ENCODE data around the gene GNG8. TPM values are rescaled to one million over a fixed set of nuclear protein-coding genes. Genes with fewer than 3 reads are reported as not detected.

Gene GNG8
- 21.2 TPM for polyA plus RNA-seq (2012; ENCODE audit: missing spikeins)

DNA sequence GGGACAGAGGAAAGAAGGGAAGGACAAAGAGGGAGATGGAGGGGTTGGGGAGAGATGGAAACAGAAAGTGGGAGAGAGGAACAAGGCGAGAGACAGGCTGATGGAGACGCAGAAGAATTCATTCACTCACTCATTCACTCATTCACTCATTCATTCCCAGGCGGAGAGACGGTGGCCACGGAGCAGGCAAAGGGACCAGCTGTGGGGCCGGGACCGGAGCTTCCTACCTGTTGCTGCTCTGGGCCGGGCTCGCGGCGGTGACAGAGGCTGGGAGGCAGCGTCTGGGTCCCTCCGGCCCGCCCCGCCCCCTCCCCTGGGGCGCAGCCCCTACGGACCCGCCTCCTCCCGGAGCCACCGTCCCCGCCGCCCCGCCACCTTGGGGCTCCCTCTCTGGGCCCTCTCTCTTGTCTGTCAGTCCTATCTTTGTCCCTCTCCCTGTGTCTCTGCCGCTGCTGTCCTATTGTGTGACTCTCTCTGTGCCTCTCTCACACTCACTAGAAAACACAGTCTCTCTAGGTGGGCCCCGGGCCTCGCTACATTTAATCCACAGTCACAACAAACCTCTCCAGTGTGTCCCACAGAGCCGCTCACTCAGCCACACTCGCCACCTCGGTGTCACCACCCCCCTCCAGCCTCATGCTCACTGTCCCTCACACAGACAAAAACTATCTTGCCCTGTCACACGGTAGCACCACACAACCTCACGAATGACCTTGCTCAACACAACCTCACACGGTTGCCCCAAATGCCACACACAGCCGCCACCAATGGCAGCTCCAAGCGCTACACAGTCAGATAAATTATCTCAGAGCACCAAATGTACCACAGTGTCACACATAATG, at the start of gene GNG8:
GNG8 (minus strand) TSS at position 283 of the 842 bp plus-strand sequence. CDS start 1,520 bp downstream, outside the sequence.
- no peak for TF ChIP-seq POLR2AphosphoS5 (IDR thresholded peaks at IDR 0.05; ENCODE audit: low read depth, low read length)
- DNase-seq (ENCODE audit: insufficient read length), result no peak
- peak; percentile 40 for FAIRE-seq

DNA sequence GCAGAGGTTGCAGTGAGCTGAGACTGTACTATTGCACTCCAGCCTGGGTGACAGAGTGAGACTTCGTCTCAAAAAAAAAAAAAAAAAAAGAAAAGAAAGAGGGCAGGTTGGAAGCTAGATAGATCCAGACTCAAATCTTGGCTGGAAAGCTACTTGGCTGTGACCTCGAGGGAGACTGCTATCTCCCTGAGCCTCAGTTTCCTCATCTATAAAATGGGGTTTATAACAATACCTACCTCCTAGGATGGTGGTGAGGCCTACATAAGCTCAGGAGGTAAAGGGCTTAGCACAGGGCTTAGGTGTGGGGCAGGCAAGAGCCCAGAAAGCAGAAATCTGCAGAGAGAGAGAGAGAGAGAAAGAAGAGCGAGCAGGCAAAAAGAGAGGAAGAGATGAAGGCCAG, 49.2 kb upstream of the GNG8 start:
- no peak for FAIRE-seq
- no peak for TF ChIP-seq POLR2A (IDR thresholded peaks at IDR 0.05; ENCODE audit: low read depth, low read length)
- TF ChIP-seq POLR2AphosphoS5 (IDR thresholded peaks at IDR 0.05; ENCODE audit: low read depth, low read length), result no peak
- TF ChIP-seq TAF1 (IDR thresholded peaks at IDR 0.05; ENCODE audit: borderline replicate concordance, low read depth, low read length), result no peak
- DNase-seq (ENCODE audit: insufficient read length), result no peak

DNA sequence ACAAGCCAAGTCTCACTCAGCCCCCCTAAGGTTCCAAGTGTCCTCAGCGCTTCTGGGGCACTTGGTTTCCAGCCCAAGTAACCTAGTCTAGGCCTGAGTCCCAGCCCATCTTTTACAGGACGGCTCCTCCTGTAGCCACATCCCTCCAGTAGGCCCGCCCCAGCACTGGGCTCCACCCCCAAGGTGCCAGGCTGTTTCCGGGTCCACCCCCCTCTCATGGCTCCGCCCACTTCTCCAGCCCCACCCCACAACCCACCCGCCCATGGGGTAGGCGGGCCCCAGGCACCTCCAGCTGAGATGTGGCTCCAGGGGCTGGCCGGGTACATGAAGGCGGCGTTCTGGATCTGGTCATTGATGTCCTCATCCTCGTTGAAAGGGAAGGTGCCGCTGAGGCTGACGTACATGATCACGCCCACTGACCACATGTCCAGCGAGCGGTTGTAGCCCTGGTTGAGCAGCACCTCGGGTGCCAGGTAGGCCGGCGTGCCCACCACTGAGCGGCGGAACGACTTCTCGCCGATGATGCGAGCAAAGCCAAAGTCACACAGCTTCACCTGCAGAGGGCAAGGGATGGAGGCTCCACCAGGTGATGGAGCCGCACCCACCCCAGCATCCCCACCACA, 42.2 kb upstream of the GNG8 start:
- FAIRE-seq, result peak; percentile 36
- peak; percentile 77 for DNase-seq (ENCODE audit: insufficient read length)
- TF ChIP-seq POLR2AphosphoS5 (IDR thresholded peaks at IDR 0.05; ENCODE audit: low read depth, low read length) (no peak), POLR2A (IDR thresholded peaks at IDR 0.05; ENCODE audit: low read depth, low read length) (no peak), TAF1 (IDR thresholded peaks at IDR 0.05; ENCODE audit: borderline replicate concordance, low read depth, low read length) (no peak)

DNA sequence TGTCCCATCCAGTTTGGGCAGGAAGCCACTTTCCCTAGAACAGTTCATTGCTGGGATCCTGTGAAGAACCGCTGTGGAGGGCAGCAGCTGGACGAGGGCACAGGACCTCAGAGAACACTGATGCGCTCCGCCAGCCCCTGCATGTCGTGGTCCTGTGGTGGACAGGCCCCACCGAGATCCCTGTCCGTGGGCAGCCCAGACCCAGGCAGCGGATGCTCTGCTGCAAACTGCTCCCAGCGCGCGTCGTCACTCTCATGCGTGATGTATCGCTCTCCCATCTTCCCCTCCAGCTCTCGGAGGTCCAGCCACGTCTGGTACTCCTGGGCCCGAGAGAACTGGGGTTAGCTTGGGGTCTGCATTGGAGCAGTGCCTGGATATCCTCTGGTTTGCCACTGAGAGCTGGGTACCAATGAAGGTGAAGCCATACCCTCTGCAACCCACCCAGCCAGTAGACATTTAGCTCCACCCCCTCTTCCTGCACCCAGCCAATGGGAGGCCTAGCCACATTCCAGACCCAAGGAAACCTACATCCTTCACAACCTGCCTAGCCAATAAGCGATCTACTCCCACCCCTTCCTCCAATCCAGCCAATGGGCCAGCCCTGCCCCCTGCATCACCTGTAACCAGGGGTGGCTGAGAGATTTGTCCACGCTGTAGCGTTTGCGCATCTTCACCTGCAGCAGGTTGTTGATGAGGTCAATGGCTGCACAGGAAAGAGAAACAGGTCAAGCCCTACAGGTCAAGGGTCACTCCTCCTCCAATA, 38.6 kb upstream of the GNG8 start:
- FAIRE-seq (peak; percentile 48), DNase-seq (ENCODE audit: insufficient read length) (no peak)
- no peak for TF ChIP-seq POLR2AphosphoS5 (IDR thresholded peaks at IDR 0.05; ENCODE audit: low read depth, low read length)
- no peak for TF ChIP-seq TAF1 (IDR thresholded peaks at IDR 0.05; ENCODE audit: borderline replicate concordance, low read depth, low read length)
- TF ChIP-seq POLR2A (IDR thresholded peaks at IDR 0.05; ENCODE audit: low read depth, low read length), result no peak

DNA sequence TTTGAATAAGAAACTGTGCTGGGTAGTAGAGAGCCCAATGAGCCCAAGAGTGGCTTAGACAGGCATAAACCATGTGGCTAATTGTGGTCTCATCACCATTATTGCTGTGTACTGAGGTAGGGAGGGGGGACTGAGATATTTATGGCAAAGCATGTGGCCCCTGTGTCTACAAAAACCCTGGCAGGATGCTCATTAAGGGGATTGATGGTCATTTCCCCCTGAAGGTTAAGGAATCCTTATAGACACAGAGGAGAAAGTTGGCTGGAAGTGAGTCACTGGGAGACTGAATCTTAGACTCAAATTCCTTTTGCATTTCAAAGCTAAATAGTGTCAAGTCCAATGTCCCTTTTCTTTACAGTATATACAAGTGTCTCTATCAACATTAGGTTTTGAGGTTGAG, 34.8 kb upstream of the GNG8 start:
- no peak for FAIRE-seq
- no peak for TF ChIP-seq POLR2AphosphoS5 (IDR thresholded peaks at IDR 0.05; ENCODE audit: low read depth, low read length)
- TF ChIP-seq TAF1 (IDR thresholded peaks at IDR 0.05; ENCODE audit: borderline replicate concordance, low read depth, low read length), result no peak
- TF ChIP-seq POLR2A (IDR thresholded peaks at IDR 0.05; ENCODE audit: low read depth, low read length), result no peak
- DNase-seq (ENCODE audit: insufficient read length), result no peak

DNA sequence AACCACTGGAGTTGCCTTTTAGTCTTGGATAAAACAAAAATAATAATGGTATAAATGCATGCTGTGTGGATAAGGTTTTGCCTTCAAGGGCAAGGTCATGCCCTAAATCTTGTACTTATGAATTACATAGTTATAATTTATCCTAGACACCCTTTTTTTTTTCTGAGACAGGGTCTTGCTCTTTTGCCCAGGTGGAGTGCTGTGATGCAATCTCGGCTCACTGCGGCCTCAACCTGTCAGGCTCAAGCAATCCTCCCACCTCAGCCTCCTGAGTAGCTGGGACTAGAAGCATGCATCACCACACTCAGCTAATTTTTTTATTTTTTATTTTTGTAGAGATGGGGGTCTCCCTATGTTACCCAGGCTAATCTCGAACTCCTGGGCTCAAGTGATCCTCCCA, 32.7 kb upstream of the GNG8 start:
- TF ChIP-seq POLR2A (IDR thresholded peaks at IDR 0.05; ENCODE audit: low read depth, low read length) (no peak), POLR2AphosphoS5 (IDR thresholded peaks at IDR 0.05; ENCODE audit: low read depth, low read length) (no peak), TAF1 (IDR thresholded peaks at IDR 0.05; ENCODE audit: borderline replicate concordance, low read depth, low read length) (no peak)
- FAIRE-seq (no peak), DNase-seq (ENCODE audit: insufficient read length) (no peak)

DNA sequence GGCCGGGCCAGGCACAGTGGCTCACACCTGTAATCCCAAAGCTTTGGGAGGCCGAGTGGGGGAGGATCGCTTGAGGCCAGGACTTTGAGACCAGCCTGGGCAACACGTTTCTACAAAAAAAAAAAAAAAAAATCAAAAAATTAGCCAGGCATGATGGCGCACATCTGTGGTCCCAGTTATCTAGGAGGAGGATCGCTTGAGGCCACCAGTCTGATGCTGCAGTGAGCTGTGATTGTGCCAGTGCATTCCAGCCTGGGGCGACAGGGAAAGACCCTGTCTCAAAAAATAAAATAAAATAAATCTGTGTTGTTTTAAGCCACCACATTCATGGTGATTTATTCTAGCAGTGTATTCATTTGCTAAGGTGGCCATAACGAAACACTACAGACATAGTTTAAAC, 29.1 kb upstream of the GNG8 start:
- TF ChIP-seq POLR2A (IDR thresholded peaks at IDR 0.05; ENCODE audit: low read depth, low read length) (no peak), TAF1 (IDR thresholded peaks at IDR 0.05; ENCODE audit: borderline replicate concordance, low read depth, low read length) (no peak), POLR2AphosphoS5 (IDR thresholded peaks at IDR 0.05; ENCODE audit: low read depth, low read length) (no peak)
- no peak for FAIRE-seq
- no peak for DNase-seq (ENCODE audit: insufficient read length)

DNA sequence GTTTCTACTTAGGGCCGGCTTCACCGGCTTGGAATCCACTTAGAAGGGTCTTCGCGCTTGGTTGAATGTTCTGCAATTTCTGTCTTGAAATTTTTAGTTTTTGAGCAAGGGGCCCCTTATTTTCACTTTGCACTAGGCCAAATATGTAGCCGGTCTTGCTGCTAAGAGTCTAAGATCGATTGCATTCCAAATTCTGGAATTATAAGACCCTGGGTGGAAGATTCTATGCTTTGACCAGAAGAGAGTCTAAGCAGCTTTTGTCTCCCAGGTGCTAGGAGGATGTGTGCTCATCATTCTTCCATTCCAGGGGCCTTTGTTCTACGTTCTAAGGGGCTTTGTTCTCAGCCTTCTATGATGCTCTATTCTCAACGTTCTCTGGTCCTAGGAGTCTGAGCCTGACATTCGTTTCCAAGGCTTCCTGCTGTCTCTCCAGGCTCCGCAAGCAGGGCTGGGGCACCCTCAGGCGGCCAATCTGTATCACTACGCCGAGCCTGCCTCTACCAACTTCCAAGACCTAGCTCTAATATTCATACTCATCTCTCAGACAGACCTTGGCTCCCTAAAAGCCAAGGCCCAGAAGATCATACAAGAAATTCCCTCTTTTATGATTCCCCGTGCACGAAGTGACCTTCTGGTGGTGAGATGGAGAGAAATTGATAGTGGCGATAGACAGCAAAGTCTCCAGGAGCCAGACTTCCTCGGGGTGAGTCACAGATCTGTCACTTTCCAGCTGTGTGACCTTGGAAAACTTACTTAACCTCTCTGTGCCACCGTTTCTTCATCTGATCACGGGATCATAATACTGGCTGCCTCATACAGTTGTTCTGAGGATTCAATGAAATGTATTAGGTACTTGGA, 26.0 kb upstream of the GNG8 start:
- TF ChIP-seq POLR2A (IDR thresholded peaks at IDR 0.05; ENCODE audit: low read depth, low read length) (no peak), TAF1 (IDR thresholded peaks at IDR 0.05; ENCODE audit: borderline replicate concordance, low read depth, low read length) (no peak), POLR2AphosphoS5 (IDR thresholded peaks at IDR 0.05; ENCODE audit: low read depth, low read length) (no peak)
- no peak for DNase-seq (ENCODE audit: insufficient read length)
- FAIRE-seq, result peak; percentile 87

DNA sequence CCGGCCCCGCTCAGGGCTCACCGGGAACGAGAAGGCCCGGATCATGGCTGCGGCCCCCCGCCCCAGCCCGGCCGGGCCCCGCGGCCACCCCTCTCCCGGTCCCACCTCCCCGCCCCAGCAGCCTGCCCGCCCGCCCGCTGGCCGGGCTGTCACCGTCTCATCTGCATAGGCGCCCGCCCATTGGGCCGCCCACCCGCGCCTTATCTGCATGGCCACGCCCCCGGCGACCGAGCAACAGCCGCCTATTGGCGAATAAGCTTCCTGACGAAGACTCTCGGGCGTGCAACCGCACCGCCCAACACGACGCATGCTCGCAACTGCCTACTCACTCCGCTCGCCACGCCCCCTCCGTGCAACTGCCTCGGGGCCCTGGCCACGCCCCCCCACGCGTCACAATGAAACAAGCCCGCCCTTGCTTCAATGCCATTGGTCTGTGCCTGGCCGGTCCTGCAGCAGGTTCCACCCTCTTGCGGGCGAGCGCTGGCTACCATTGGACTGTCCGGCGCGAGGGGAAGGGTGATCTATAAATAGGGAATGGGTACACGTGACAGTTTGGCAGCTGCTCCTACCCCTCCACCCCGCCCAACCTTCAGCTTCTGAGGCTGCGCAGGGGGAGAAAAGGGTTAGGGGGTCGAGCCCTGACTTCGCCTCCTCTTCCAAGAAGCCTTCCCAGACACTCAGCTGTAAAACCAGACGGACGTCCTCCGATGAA, 25.2 kb upstream of the GNG8 start, which contains the start of gene DACT3:
DACT3 (minus strand) TSS at position 163 of the 712 bp plus-strand sequence; CDS start at position 45, 118 bp downstream.
- FAIRE-seq, result peak; percentile 100
- TF ChIP-seq TAF1 (IDR thresholded peaks at IDR 0.05; ENCODE audit: borderline replicate concordance, low read depth, low read length) (no peak), POLR2A (IDR thresholded peaks at IDR 0.05; ENCODE audit: low read depth, low read length) (no peak)
- peak; percentile 96 for DNase-seq (ENCODE audit: insufficient read length)

DNA sequence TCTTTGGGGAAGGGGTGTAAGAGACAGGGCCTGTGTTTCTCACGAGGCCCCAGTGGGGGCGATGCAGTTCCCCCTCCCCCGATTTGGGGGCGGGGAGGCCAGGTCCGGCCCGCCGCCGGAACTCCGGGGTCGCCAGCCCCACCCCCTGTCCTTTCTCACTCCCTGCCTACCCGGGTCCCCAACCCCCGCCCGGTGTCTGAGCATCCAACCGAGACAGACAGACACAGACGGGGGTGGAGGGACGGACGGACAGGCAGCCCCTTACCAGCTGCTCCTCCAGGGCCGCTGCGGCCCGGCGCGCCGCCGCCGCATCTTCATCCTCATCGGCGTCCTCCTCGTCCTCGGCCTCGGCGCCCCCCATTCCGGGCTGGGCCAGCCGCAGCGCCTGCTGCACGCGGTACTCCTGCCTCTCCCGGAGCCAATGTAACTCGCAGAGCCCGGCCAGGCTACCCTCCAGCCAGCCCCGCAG, 24.6 kb upstream of the GNG8 start:
- no peak for FAIRE-seq

More for the DNA sequence above, 24.6 kb upstream of the GNG8 start:
- no peak for DNase-seq (ENCODE audit: insufficient read length)
- TF ChIP-seq POLR2A (IDR thresholded peaks at IDR 0.05; ENCODE audit: low read depth, low read length), result no peak
- no peak for TF ChIP-seq TAF1 (IDR thresholded peaks at IDR 0.05; ENCODE audit: borderline replicate concordance, low read depth, low read length)
- TF ChIP-seq POLR2AphosphoS5 (IDR thresholded peaks at IDR 0.05; ENCODE audit: low read depth, low read length), result no peak

Data from GM12892 (cell line).